NT2/D1 (cell line): ENCODE measurements around the gene AHNAK2.

Experiments used
- SUZ12 ChIP-seq: IDR thresholded peaks from 2 replicates; pipeline ENCODE4 v1.6.1; 2011; ENCODE audit not compliant: insufficient read length, insufficient read depth; ENCODE audit errors: extremely low read depth
- YY1 ChIP-seq: IDR thresholded peaks from 2 replicates; pipeline ENCODE4 v1.6.1; 2011; ENCODE audit not compliant: insufficient read length, insufficient read depth

DNA sequence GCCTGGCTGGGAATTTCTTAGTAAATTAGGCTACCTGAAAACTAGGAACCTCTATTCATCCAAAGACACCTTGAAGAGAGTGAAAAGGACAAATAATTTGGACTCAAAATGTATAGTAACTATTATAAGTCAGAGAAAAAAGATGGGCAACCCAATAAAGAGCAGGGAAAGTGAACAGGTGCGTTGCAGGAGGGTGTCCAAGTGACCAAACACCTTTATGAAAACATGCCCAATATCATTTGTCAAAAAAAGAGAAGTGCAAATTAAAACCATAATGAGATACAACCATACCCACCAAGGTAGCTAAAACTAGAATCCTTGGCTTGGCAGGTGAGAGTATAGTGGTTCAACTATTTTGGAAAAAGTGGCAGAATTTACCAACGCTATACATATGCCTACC lies 78.4 kb downstream of the AHNAK2 start:
- TF ChIP-seq YY1 (no peak), SUZ12 (no peak)
